ENCODE data around the gene NOVA2.

Gene NOVA2

DNA sequence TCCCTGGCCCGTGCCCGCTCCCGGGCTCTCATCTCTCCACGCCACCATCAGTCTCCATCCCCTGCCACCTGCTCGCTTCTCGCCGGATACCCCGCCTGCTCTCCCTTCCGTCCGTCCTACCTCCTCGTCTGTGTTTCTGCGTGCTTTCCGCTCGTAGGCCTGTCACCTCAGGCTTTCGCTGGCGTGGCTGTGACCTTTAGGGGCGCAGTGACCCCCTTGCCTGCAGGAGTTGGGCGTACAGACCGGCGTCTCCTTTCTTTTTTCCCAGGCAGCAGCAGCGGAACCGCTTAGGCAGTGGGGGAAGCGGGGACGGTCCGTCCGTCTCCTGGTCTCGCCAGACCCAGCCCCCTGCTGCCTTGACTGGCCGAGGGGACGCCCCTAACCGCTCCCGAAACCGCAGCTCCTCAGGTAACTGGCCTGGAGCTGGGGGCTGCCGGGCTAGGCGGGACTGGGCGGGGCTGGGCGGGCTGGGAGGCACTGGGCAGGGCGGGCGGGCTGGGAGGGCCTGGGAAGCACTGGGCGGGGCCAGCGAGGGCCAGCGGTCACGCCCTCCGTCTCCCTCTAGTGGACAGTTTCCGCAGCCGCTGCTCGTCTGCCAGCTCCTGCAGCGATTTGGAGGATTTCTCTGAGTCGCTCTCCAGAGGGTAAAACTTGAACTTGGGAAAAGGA, 42.9 kb upstream of the NOVA2 start:
- no peak overlapping the region for H3K4ac ChIP-seq (ENCODE audit: low read depth, low read length)
- H2AK5ac ChIP-seq (ENCODE audit: low read length), result no peak overlapping the region
- peaks cover 7% of the 10 kb centered on the region for H3K27me3 ChIP-seq (ENCODE audit: insufficient read depth, low read length, poor library complexity)
- no peak overlapping the region for H4K8ac ChIP-seq (ENCODE audit: low read depth, low read length)
- H2BK15ac ChIP-seq (replicated peaks; ENCODE audit: low read depth), result no peak overlapping the region
- H3K4me1 ChIP-seq (ENCODE audit: control insufficient read depth, low read depth, low read length), result peaks cover 6% of the 10 kb centered on the region
- H3K36me3 ChIP-seq (ENCODE audit: control insufficient read depth, insufficient read depth, low read length), result no peaks in the 10 kb centered on the region
- WGBS (ENCODE audit: extremely low coverage, insufficient coverage, low lambda C conversion rate), result no CpG with 5 or more reads among the region's 48 CpGs
- H3K4me3 ChIP-seq (ENCODE audit: low read length), result no peak overlapping the region
- H3K23ac ChIP-seq (ENCODE audit: low read length), result no peak overlapping the region
- peak overlapping the region; percentile 73 for H3K56ac ChIP-seq (ENCODE audit: low read length)
- H3K79me1 ChIP-seq (ENCODE audit: low read length), result no peaks in the 10 kb centered on the region
- no peak overlapping the region for H3K27ac ChIP-seq (ENCODE audit: low read depth, low read length)
- H2BK5ac ChIP-seq (ENCODE audit: low read length), result no peak overlapping the region
- no peaks in the 10 kb centered on the region for H3K79me2 ChIP-seq (ENCODE audit: control insufficient read depth, insufficient read depth, low read length)
- H2BK120ac ChIP-seq (ENCODE audit: low read depth, low read length), result no peak overlapping the region
- peak overlapping the region; percentile 77 for H3K4me2 ChIP-seq (ENCODE audit: low read length)
- DNase-seq, result peak; percentile 85
- peak overlapping the region; percentile 49 for H3K9ac ChIP-seq (ENCODE audit: low read length)
- no peak overlapping the region for H3K18ac ChIP-seq (ENCODE audit: low read length)
- H4K5ac ChIP-seq (ENCODE audit: low read length), result no peak overlapping the region

DNA sequence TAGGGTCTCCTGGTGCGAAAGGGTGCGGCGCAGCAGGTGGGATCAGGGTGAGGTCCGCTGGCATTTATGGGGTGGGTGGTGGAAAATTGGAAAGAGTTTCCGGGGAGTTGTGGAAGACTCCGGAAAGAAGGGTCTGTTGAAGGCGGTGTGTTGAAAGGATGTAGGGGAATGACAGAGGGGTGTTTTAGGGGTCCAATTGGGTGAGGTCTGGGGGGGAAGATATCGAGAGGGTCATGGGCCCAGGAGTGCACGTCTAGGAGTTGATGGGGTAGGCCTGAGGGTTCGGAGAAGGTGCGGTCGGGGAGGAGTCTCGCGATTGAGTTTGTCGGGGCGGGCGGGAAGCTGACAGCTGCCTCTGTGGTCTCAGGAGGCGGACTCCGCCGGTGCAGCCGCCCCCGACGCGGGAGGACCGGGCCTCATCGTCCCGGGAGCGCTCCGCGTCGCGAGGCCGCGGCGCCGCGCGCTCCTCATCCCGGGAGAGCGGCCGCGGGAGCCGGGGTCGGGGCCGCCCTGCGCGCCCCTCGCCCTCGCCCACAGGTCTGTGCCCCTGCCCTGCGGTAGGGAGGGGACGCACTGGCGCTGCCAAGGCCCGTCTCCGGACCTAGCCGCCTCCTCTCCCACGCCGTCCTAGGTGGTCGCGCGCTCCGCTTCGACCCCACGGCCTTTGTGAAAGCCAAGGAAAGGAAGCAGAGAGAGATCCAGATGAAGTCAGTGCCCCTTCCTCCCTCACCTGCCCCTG, 42.2 kb upstream of the NOVA2 start:
- Histone ChIP-seq H3K9ac (ENCODE audit: low read length) (no peak overlapping the region), H2AK5ac (ENCODE audit: low read length) (no peak overlapping the region), H2BK5ac (ENCODE audit: low read length) (no peak overlapping the region), H3K23ac (ENCODE audit: low read length) (no peak overlapping the region), H3K36me3 (ENCODE audit: control insufficient read depth, insufficient read depth, low read length) (no peaks in the 10 kb centered on the region), H3K4me3 (ENCODE audit: low read length) (no peak overlapping the region), H3K27me3 (ENCODE audit: insufficient read depth, low read length, poor library complexity) (peaks cover 7% of the 10 kb centered on the region), H3K18ac (ENCODE audit: low read length) (no peak overlapping the region), H3K79me2 (ENCODE audit: control insufficient read depth, insufficient read depth, low read length) (no peaks in the 10 kb centered on the region), H3K79me1 (ENCODE audit: low read length) (no peaks in the 10 kb centered on the region), H3K4me2 (ENCODE audit: low read length) (peak overlapping the region; percentile 77), H4K8ac (ENCODE audit: low read depth, low read length) (no peak overlapping the region), H3K4ac (ENCODE audit: low read depth, low read length) (no peak overlapping the region), H3K27ac (ENCODE audit: low read depth, low read length) (no peak overlapping the region), H4K5ac (ENCODE audit: low read length) (no peak overlapping the region), H3K4me1 (ENCODE audit: control insufficient read depth, low read depth, low read length) (peaks cover 6% of the 10 kb centered on the region), H2BK120ac (ENCODE audit: low read depth, low read length) (no peak overlapping the region), H3K56ac (ENCODE audit: low read length) (peak overlapping the region; percentile 73), H2BK15ac (replicated peaks; ENCODE audit: low read depth) (no peak overlapping the region)
- WGBS (ENCODE audit: extremely low coverage, insufficient coverage, low lambda C conversion rate), result no CpG with 5 or more reads among the region's 63 CpGs
- DNase-seq, result no peak

DNA sequence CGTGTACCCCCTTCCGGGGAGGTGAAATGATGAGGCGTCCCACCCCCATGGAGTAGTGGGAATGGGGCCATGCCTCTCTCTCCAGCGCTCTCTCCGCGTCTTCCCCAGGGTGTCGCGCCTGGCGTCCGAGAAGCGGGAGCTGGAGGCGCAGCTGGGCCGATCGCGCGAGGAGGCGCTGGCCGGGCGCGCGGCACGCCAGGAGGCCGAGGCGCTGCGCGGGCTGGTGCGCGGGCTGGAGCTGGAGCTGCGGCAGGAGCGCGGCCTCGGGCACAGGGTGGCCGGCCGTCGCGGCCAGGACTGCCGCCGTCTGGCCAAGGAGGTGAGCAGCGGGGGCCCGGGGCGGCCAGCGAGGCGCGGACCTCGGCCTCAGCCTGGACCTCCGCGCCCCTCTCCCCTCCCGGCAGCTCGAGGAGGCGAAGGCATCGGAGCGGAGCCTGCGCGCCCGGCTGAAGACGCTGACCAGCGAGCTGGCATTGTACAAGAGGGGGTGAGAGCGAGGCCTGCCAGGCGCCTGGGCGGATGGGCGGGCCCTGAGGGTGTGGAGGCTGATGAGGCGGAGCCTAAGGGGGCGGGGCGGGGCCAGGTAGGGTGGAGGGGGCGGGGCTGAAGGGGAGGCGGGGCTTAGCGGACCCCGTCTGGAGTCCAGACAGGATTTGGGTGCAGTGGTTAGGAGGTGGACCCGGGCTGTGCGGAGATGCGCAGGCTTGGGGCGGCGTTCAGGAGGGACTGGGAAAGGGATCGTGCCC, 41.4 kb upstream of the NOVA2 start:
- DNase-seq, result peak; percentile 82
- peak overlapping the region; percentile 68 for H3K9ac ChIP-seq (ENCODE audit: low read length)
- no peaks in the 10 kb centered on the region for H3K79me2 ChIP-seq (ENCODE audit: control insufficient read depth, insufficient read depth, low read length)
- peak overlapping the region; percentile 82 for H3K56ac ChIP-seq (ENCODE audit: low read length)
- H3K4me2 ChIP-seq (ENCODE audit: low read length), result peak overlapping the region; percentile 65
- H3K36me3 ChIP-seq (ENCODE audit: control insufficient read depth, insufficient read depth, low read length), result no peaks in the 10 kb centered on the region
- no peak overlapping the region for H4K5ac ChIP-seq (ENCODE audit: low read length)
- peak overlapping the region; percentile 90 for H3K23ac ChIP-seq (ENCODE audit: low read length)
- H4K8ac ChIP-seq (ENCODE audit: low read depth, low read length), result no peak overlapping the region
- H3K4me1 ChIP-seq (ENCODE audit: control insufficient read depth, low read depth, low read length), result peaks cover 6% of the 10 kb centered on the region
- H2BK15ac ChIP-seq (replicated peaks; ENCODE audit: low read depth), result no peak overlapping the region
- no peak overlapping the region for H2BK5ac ChIP-seq (ENCODE audit: low read length)
- no peak overlapping the region for H2BK120ac ChIP-seq (ENCODE audit: low read depth, low read length)
- WGBS (ENCODE audit: extremely low coverage, insufficient coverage, low lambda C conversion rate), result no CpG with 5 or more reads among the region's 74 CpGs
- no peaks in the 10 kb centered on the region for H3K79me1 ChIP-seq (ENCODE audit: low read length)
- no peak overlapping the region for H2AK5ac ChIP-seq (ENCODE audit: low read length)
- H3K4me3 ChIP-seq (ENCODE audit: low read length), result peak overlapping the region; percentile 32
- no peak overlapping the region for H3K18ac ChIP-seq (ENCODE audit: low read length)
- no peak overlapping the region for H3K4ac ChIP-seq (ENCODE audit: low read depth, low read length)
- H3K27ac ChIP-seq (ENCODE audit: low read depth, low read length), result no peak overlapping the region
- H3K27me3 ChIP-seq (ENCODE audit: insufficient read depth, low read length, poor library complexity), result peaks cover 7% of the 10 kb centered on the region

DNA sequence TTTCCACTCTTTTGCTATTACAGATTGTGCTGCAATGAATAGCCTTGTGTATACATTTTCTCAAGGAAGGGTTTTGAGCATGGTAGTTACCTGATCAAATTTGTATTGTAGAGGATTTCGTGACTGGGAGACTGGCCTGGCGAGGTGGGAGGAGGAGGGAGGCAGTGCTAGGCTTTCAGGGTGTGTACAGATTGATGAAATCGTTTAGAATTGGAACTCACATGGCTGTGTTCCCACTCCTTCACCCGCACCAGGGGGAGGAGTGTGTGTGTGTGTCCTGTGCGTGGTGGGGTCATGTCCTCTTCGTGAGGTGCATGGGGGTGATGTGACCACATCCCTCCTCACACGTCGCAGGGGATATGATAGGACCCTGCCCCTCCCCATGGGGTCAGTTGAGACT, 40.9 kb upstream of the NOVA2 start:
- no peak overlapping the region for H2BK120ac ChIP-seq (ENCODE audit: low read depth, low read length)
- no peak overlapping the region for H3K27ac ChIP-seq (ENCODE audit: low read depth, low read length)
- no peaks in the 10 kb centered on the region for H3K79me2 ChIP-seq (ENCODE audit: control insufficient read depth, insufficient read depth, low read length)
- peak overlapping the region; percentile 90 for H3K23ac ChIP-seq (ENCODE audit: low read length)
- peak overlapping the region; percentile 82 for H3K56ac ChIP-seq (ENCODE audit: low read length)
- H4K5ac ChIP-seq (ENCODE audit: low read length), result no peak overlapping the region
- H3K4me1 ChIP-seq (ENCODE audit: control insufficient read depth, low read depth, low read length), result peaks cover 6% of the 10 kb centered on the region
- no peak overlapping the region for H2AK5ac ChIP-seq (ENCODE audit: low read length)
- no peak for DNase-seq
- H2BK15ac ChIP-seq (replicated peaks; ENCODE audit: low read depth), result no peak overlapping the region
- H3K4me3 ChIP-seq (ENCODE audit: low read length), result no peak overlapping the region
- H4K8ac ChIP-seq (ENCODE audit: low read depth, low read length), result no peak overlapping the region
- no peak overlapping the region for H3K18ac ChIP-seq (ENCODE audit: low read length)
- no CpG with 5 or more reads among the region's 8 CpGs for WGBS (ENCODE audit: extremely low coverage, insufficient coverage, low lambda C conversion rate)
- H3K9ac ChIP-seq (ENCODE audit: low read length), result peak overlapping the region; percentile 68
- no peaks in the 10 kb centered on the region for H3K36me3 ChIP-seq (ENCODE audit: control insufficient read depth, insufficient read depth, low read length)
- H3K27me3 ChIP-seq (ENCODE audit: insufficient read depth, low read length, poor library complexity), result peaks cover 7% of the 10 kb centered on the region
- no peak overlapping the region for H3K4ac ChIP-seq (ENCODE audit: low read depth, low read length)
- H2BK5ac ChIP-seq (ENCODE audit: low read length), result no peak overlapping the region
- H3K4me2 ChIP-seq (ENCODE audit: low read length), result peak overlapping the region; percentile 65
- no peaks in the 10 kb centered on the region for H3K79me1 ChIP-seq (ENCODE audit: low read length)

DNA sequence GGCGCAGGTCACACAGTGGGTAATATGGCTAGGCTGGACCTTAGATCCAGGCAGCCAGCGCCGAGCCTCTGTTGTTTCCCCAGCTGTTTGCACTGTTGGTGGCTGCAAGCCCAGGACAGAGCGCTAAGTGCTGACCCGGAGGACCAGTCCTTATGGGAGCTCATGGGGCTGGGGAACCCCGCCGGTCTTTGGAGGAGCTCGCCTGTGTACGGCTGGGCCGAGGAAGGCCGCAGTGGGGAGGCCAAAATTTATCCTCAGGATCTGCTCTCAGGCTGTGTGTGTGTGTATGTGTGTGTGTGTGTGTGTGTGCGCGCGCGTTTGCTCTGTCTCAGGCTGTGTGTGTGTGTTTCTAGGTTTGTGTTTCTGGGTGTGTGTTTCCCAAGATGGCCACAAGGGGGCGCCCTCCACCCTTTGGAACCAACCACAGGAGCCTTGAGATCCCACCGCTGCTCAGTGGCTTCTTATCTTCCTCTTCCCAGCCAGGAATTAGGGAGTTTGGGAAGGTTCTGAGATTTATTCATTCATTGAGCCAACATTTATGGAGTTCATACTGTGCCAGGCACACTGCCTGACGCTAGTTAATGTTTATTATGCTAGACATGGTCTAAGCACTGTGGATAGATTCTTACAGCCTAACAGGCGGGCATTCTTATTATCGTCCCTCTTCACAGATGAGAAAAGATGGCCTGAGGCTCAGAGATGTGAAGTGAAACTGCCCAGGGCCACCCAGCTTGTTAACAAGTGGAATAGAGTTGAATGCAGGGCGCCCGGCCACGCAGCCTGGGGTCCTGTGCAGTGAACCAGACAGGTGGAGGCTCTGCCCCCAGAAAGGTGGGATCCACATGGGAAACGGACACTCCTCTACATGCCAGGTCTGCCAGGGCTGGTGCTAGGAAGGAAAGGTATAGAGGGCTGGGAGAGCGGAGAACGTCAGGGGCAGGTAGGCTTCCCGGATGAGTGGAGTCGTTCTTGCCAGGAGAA, 36.2 kb upstream of the NOVA2 start:
- no peak overlapping the region for H2BK120ac ChIP-seq (ENCODE audit: low read depth, low read length)
- no peaks in the 10 kb centered on the region for H3K79me1 ChIP-seq (ENCODE audit: low read length)
- H3K4me2 ChIP-seq (ENCODE audit: low read length), result no peak overlapping the region
- no peak overlapping the region for H2BK5ac ChIP-seq (ENCODE audit: low read length)
- no peak overlapping the region for H3K27ac ChIP-seq (ENCODE audit: low read depth, low read length)
- H3K4ac ChIP-seq (ENCODE audit: low read depth, low read length), result no peak overlapping the region
- H4K5ac ChIP-seq (ENCODE audit: low read length), result no peak overlapping the region
- no peaks in the 10 kb centered on the region for H3K36me3 ChIP-seq (ENCODE audit: control insufficient read depth, insufficient read depth, low read length)
- no peaks in the 10 kb centered on the region for H3K79me2 ChIP-seq (ENCODE audit: control insufficient read depth, insufficient read depth, low read length)
- no peak overlapping the region for H3K56ac ChIP-seq (ENCODE audit: low read length)
- no peak overlapping the region for H3K23ac ChIP-seq (ENCODE audit: low read length)
- DNase-seq, result peak; percentile 90
- peaks cover 4% of the 10 kb centered on the region for H3K4me1 ChIP-seq (ENCODE audit: control insufficient read depth, low read depth, low read length)
- H3K4me3 ChIP-seq (ENCODE audit: low read length), result no peak overlapping the region
- no peak overlapping the region for H3K9ac ChIP-seq (ENCODE audit: low read length)
- H4K8ac ChIP-seq (ENCODE audit: low read depth, low read length), result no peak overlapping the region
- H3K18ac ChIP-seq (ENCODE audit: low read length), result no peak overlapping the region
- no CpG with 5 or more reads among the region's 28 CpGs for WGBS (ENCODE audit: extremely low coverage, insufficient coverage, low lambda C conversion rate)
- no peak overlapping the region for H2BK15ac ChIP-seq (replicated peaks; ENCODE audit: low read depth)
- no peak overlapping the region for H2AK5ac ChIP-seq (ENCODE audit: low read length)
- no peaks in the 10 kb centered on the region for H3K27me3 ChIP-seq (ENCODE audit: insufficient read depth, low read length, poor library complexity)
